NOMO-1 (cell line): ENCODE data around the gene TTL.
"Not testable (repeated sequence)": the region's sequence is repeated elsewhere in the genome, so short reads cannot be mapped to it uniquely, and the experiment has no call there.

ENCODE experiments used
- DNase-seq, 2 experiments: peaks; one replicate each; lab custom pipeline; 2025; ENCODE audit not compliant: unreplicated experiment in 2 of 2; lab: John Stamatoyannopoulos, UW

TTL gene

DNA sequence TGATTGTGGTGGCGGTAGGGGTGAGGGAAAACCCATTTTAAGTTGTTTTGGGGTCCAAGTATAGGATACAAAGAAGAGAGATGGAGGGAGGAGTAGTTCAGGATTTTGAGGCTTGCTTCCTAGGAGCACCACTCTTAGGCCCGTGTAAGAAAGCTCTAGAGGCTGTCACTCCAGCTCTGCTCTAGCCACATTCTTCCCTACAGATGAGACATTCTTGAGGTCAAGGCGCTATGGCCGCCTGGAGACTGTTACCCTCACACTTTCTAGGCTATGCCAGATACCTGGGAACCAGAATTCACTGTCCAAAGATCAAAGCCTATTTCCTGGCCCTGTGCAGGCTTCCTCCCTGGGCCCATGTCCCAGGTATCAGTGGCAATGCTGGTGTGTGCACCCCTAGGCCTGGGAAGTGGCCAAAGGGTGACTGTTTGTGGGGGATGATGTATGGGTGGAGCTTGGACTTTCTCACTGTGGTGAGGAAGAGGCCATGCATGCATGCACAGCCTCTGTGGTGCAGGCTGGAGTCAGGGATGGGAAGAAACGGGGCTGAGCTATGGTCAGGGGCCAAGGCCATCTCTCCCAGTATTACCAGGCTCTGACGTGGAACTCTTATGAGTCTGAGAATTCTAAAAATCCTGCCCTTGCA lies 7.0 kb upstream of the TTL start:
- no peak for DNase-seq

DNA sequence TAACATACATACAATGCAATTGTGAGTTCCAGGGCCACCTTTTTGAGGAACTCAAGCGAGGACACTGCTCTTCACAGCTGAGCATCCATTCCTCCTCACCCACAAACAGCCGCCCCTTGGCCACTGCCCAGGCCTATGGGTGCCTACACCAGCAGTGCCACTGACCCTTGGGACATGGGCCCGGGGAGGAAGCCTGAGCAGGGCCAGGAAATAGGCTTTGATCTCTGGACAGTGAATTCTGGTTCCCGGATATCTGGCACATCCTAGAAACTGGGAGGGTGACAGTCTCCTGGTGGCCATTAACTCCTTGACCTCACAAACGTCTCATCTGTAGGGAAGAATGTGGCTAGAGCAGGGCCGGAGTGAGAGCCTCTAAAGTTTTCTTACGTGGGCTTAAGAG lies 5.5 kb upstream of the TTL start:
- DNase-seq, result no peak

DNA sequence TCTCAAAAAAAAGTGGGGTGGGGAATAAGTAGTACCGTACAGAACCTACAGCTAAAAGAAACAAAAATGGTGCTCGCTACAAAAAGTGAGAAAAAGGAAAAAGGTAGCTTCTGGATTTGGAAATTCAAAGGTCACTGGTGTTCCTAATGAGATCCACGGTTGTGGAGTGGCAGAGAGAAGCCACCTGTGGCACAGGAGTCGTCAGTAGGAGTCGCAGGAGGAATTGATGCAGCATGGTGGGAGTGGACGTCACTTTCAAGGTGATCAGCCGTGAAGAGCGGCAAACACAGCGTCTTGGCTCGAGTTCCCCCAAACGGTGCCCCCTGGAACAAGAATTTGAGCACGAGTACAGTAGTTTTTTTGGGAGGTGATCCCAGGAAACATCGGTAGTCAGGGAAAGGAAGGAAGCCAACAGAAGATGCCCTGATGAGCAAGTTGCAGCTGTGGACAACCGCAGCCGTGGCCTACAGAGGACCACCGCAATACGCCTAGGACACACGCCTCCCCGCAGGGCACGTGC lies 1.4 kb upstream of the TTL start:
- DNase-seq, result no peak

DNA sequence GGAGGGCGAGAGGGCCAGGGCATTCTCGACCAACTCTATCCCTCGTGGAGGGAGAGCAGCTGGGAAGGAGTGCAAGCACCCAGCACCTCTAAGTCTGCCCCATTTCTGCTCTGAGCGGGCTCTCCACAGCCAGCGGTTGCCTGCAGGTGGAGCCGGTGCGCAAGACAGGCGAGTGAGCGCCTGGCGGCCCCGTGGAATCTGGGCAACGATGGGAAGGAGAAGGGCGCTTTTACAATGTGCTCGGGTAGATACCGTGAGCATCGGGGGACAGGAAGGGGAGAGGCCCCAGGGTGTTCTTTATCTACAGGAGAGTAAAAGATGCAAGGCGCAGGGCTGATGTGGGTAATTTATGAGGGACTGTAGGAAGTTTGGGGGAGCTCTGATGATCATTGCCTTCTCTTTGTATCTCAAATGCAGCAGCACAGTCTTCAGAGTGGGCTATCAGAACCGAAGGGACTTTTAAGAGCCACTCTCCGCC lies 867 bp upstream of the TTL start:
- DNase-seq, result peak; percentile 83 to 91

DNA sequence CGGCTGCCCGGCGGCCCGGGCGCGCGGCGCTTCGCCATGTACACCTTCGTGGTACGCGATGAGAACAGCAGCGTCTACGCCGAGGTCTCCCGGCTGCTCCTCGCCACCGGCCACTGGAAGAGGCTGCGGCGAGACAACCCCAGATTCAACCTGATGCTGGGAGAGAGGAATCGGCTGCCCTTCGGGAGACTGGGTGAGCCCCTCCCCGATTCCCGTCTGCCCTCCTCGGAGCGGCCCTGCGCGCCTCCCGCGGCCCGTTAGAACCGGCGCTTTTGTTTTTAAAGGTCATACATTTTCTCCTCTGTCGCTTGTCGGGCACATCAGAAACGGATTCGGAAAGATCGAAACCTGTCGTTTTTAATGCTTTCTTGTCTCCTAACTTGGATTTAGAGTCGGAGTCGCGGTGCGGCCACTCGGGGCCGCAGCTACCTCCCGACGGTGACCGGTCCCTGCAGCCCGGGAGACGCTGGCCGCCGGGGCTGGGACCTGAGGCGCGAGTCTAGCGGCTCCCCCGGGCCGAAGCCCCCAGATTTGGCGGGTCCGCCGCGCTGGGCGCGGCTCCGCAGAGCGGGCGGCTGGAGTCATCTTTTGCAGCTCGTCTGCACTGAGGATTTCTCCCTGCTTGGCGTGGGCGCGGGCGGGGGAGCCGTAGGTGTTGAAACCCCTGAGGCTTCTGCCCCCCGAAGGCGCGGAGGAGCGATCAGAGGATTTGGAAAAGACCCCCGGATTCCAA lies 519 bp downstream of the TTL start:
- peak; percentile 31 to 45 for DNase-seq

DNA sequence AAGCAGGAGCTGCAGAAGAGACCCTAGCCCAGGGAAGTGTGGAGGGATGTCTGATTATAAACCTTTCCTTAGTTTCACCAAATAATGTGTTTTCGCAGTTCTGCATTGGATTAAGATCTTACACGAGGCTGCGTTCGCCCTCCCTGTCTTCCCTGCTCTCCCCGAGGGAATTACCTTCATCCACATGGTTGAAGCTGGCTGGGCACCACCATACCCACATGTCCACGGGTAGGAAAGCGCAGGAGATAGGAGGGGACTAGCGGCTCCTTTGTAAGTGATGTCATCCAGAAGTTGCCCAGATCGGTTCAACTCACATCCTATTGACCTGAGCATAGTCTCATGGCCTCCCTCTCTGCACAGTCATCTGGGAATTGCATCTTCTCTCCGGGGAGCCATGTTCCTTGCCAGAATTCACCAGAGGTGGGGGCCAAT lies 1.1 kb downstream of the TTL start:
- DNase-seq, result no peak

DNA sequence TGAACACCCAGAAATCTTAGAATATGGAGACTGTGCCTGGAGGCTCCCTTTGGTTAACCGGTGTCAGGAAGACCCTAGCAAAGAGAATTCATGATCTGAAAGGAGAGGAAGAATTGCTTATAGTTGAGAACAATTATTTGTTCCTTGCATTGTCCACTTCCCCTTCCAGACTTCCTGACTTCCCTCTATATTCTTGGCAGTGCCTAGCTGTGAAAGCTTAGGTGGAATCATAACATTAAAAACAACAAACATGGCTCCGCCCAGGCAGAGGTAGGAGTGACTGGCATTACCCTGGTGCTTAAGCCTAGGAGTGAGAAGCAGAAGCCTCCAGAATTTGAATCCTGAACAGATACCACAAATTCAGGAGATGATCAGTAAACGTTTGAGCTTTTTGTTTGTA lies 1.9 kb downstream of the TTL start:
- no peak for DNase-seq

DNA sequence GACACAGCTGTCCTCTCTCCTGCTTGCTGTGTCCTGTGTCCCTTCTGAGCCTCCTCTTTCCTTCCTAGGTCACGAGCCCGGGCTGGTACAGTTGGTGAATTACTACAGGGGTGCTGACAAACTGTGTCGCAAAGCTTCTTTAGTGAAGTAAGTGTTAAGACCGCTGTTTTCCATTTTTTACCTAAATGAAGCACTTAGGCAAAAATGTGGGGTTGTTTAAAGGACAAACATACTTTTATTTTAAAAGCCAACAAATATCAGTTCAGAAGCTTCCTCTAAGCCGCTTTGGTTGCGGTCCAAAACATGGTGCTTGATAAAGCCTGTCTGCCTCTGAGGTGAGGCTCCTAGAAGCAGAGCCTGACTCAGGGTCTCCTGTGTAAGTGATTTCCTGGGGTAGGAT lies 3.9 kb downstream of the TTL start:
- no peak for DNase-seq

DNA sequence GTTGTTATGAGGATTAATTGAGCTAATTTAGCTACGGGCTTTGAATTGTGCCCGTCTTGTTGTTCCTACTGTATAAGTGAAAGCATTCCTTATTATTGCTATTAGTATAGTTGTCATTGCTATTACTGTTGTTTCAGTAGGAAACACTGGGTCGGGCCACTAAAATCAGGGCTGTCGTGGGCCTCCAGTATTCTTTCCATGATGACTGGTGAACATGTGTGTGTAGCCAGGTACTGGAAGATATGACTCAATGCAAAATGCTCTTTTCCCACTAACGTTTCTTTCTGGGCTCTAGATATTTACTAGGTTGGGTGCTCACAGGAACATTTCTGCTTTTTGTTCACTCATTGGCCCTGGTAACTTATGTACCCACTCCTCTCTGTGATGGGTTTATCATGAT lies 4.9 kb downstream of the TTL start:
- no peak for DNase-seq

DNA sequence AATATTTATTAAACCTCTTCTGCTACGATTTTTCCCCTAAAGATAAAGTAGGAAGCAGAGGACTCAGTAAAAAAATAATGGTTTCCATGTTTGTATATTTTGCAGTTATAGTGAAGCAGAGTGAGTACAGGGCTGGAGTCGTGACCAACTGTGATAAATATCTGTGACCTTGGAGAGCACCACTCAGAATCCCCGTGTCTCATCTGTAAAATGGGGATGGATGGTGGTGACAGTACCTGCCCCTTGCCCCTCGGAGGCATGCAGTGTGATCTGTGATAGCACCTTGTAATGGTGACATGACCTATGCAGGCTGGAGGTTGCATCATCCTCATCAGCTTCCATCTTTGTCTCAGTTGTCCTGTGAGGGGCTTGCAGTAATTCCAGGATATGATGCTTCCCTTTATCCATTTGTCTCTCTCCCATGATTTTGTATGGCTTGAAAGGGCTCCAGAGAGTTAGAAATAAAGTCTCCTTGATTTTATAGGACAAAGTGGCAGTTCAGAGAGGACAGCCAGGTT lies 5.5 kb downstream of the TTL start:
- no peak for DNase-seq

DNA sequence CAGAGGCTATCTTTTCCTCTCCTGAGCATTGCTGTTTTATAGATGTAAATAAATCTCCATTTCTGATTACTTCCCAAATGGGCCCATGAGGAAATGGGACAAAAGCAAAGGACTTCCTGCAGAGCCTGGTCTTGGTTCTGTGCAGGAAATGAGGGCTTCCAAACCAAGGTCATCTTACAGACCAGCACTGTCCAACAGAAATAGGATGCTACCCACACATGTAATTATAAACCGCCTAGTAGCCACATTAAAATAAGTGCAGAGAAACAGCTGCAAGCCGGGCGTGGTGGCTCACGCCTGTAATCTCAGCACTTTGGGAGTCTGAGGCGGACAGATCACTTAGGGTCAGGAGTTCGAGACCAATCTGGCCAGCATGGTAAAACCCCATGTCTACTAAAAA lies 6.2 kb downstream of the TTL start:
- no peak for DNase-seq

DNA sequence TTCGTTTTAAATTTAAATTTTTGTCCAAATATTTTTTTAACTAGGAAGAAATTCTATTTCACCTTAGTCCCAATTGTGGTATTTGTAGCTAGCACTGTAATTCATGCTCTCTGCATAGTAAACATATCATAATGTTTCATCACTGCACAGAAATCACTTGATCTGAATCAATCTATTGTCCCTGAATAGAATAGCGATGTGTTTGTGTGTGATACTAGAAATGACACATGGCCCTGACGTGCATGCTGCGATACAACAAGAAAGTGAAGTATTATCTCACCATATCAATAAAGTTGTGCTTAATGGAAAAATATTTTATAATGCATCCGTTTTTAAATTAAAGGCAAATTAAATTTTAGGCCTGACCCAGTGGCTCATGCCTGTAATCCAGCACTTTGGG lies 10.0 kb downstream of the TTL start:
- no peak for DNase-seq

DNA sequence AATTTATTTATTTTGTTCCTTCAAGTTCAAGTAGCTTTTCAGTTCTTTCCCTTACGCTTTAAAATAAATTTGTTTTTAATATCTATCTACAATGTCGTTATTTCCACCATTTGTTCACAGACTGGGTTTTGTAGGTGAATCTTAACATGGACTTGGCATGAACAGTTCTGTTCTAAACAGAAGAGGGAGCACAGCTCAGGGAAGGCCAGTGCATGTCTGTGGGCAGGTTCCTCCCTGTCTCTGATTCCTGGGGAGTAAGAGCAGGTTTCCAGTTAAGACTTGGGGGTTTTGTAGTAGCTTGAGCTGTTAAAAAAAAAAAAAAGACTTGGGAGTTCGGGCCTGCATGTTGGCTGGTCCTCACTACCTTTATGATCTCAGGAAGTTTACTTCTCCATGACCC lies 11.1 kb downstream of the TTL start:
- DNase-seq, result no peak

DNA sequence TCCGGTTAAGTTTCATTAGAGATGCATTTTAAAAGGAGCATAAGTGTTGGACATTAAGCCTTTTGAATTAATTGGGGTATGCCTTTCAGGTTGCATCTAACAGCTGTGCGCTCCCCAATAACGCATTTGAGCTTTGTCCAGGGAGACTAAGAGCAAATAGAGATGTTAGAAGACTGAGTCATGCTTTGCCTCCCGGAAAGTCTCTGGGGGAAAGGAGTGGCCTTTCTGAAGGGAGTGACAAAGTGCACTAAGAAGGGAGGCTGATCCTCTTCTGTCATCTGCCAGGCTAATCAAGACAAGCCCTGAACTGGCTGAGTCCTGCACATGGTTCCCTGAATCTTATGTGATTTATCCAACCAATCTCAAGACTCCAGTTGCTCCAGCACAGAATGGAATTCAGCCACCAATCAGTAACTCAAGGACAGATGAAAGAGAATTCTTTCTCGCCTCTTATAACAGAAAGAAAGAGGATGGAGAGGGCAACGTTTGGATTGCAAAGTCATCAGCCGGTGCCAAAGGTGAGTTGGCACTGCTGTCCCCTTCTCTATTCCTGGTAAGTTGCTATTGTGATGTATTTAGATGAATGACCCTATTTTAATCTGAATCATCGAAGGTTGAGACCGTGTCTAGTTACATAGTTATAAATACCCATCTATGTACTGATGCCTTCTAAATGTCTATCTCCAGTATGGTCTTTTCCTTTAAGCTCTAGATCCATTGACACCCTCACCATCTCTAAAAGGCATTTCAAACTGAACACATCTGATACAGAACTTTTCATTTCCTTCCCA lies 12.1 kb downstream of the TTL start:
- DNase-seq, result no peak

DNA sequence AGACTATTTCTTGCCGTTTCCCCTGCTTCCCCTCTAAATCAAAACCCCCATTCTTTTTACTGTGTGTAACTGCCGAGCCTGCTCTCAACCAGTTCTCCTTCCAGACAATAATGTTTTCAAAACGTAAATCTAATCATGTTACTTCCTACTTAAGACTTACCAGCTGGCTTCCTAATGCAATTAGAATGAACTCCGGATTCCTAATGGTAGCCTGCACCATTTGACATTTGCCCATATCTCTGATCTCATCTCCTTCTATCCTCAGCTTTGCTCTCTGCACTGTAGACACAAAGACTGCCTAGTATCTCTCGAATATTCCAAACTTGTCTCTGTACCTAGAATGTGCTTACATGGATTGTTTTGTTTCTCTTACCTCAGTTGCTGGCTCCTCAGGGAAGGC lies 12.9 kb downstream of the TTL start:
- DNase-seq, result no peak

DNA sequence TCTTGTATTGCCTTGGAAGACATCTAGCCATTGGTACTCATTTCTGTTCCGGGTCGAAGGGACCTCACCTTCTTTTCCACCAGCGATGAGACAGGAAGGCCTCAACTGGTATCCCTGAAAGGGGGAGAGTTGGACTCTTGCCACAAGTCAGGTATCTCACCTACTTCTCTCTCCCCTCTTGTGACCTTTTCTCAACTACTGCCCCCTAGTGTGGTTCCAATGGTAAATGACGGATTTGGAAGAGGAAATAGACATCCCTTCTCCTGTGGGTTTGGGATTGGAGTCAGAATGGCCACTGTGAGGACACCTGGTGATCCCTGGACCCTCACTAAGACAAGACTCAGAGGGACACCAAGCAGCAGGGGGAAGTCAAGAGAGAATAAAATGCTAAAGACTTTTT lies 13.9 kb downstream of the TTL start:
- not testable (repeated sequence) for DNase-seq

DNA sequence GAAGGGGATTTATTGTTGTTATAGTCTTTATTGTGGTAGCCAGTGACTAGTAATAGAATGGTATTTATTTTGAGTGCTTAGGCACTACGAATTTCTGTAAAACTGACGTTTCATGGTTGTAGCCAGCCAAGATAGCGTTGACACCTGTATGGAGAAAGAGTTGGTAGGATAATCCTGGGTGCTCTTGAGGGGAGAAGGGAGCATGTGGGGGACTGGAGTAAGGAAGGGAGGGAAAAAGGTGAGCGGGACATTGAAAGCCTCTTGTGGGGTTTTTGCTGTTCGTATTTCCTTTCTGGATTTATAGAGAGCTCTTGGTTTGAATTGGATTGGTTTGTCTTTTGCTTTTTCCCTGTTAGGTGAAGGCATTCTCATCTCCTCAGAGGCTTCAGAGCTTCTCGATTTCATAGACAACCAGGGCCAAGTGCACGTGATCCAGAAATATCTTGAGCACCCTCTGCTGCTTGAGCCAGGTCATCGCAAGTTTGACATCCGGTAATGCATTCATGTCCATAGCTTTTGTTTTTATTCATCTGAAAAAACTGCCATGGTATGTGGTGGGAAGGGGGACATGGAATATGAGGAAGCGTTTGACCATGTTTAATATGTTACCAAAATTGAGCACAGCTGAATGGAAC lies 19.0 kb downstream of the TTL start:
- DNase-seq, result peak; percentile 2 to 17

DNA sequence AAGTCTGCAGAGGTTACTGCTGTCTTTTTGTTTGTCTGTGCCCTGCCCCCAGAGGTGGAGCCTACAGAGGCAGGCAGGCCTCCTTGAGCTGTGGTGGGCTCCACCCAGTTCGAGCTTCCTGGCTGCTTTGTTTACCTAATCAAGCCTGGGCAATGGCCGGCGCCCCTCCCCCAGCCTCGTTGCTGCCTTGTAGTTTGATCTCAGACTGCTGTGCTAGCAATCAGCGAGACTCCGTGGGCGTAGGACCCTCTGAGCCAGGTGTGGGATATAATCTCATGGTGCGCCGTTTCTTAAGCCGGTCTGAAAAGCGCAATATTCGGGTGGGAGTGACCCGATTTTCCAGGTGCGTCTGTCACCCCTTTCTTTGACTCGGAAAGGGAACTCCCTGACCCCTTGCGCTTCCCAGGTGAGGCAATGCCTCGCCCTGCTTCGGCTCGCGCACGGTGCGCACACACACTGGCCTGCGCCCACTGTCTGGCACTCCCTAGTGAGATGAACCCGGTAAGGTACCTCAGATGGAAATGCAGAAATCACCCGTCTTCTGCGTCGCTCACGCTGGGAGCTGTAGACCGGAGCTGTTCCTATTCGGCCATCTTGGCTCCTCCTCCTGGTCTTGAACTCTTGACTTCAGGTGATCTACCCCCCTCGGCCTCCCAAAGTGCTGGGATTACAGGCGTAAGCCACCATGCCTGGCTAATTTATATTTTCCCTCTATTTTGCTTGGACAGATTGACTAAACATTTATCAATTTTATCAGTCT lies 27.5 kb downstream of the TTL start:
- DNase-seq, result not testable (repeated sequence)

DNA sequence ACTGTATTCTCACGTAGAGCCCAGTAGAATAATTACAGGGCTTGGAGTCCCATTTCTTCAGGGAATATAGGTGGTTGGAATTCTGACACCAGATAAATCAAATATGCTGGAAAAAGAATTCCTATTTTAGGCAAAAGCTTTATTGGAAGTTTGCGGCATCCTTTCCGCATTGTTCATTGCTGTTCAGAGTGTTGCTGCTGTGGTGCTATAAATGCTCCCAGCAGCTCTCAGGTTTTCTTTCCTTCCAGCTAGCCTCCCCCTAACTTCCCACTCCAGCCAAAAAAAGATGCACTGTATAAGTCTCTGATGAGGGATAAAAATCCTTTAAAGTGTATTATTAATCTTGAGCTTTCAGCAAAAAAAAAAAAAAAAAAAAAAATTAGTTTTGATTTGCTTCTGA lies 34.8 kb downstream of the TTL start:
- DNase-seq, result no peak

DNA sequence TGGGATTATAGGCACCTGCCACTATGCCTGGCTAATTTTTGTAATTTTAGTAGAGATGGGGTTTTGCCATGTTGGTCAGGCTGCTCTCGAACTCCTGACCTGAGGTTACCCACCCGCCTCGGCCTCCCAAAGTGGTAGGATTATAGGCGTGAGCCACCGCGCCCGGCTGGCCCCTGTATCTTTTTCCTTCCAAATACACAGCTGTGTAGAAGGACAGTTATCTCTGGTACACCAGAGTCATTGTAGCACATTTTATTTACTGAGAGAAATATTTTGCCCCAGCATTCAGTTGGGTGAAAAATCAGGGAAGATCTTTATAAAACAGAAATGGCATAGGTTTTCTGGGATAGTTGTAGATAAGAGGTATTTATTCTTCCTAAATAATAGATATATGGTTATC lies 36.9 kb downstream of the TTL start:
- DNase-seq, result no peak
